NB4 (cell line): ENCODE data around the gene PNMA8C.

Experiments
- MYC ChIP-seq: IDR thresholded peaks from 2 replicates; pipeline ENCODE4 v1.6.1; 2011; ENCODE audit warnings: low read depth, low read length
- POLR2A ChIP-seq: IDR thresholded peaks from 2 replicates; pipeline ENCODE4 v1.6.1; 2011; ENCODE audit warnings: mild to moderate bottlenecking; ENCODE audit not compliant: insufficient read length; ENCODE audit errors: extremely low read depth
- TF ChIP-seq, protein P1 (sequence below): IDR thresholded peaks from one replicate; pipeline ENCODE4 v1.5.1; 2012; ENCODE audit warnings: low read depth, low read length
- TF ChIP-seq, protein P2 (sequence below): IDR thresholded peaks from 2 replicates; pipeline ENCODE4 v1.6.1; 2011; ENCODE audit warnings: low read depth, low read length

DNA sequence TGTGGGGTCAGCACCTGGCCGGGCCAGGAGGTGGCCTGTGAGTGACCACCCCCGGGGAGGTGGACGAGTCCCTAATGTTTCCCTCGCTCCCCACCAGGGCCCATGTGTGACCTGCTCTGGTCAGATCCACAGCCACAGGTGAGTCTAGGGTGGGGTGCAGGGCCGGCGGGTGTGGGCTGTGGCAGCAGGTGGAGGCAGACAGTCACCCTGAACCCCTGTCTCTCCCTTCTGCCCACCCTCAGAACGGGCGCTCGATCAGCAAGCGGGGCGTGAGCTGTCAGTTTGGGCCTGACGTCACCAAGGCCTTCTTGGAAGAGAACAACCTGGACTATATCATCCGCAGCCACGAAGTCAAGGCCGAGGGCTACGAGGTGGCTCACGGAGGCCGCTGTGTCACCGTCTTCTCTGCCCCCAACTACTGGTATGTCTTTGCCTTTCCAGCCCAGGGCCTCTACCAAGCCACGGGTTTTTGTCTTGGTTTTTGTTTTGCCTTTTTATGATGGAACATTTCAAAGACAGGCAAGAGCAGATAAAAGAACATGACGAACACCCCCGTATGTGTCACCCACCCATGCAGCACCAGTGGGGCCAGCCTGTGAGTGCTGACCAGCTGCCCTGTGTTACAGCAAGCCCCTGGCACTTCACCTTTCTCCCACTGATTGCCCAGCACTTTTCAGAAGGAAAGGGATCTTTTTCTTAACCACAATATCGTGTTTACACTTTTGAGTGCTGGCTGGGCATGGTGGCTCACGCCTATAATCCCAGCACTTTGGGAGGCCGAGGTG lies 40.2 kb downstream of the PNMA8C start:
- TF ChIP-seq POLR2A (no peak), MYC (no peak)
- TF ChIP-seq, protein P1, sequence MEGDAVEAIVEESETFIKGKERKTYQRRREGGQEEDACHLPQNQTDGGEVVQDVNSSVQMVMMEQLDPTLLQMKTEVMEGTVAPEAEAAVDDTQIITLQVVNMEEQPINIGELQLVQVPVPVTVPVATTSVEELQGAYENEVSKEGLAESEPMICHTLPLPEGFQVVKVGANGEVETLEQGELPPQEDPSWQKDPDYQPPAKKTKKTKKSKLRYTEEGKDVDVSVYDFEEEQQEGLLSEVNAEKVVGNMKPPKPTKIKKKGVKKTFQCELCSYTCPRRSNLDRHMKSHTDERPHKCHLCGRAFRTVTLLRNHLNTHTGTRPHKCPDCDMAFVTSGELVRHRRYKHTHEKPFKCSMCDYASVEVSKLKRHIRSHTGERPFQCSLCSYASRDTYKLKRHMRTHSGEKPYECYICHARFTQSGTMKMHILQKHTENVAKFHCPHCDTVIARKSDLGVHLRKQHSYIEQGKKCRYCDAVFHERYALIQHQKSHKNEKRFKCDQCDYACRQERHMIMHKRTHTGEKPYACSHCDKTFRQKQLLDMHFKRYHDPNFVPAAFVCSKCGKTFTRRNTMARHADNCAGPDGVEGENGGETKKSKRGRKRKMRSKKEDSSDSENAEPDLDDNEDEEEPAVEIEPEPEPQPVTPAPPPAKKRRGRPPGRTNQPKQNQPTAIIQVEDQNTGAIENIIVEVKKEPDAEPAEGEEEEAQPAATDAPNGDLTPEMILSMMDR, result no peak
- TF ChIP-seq, protein P2, sequence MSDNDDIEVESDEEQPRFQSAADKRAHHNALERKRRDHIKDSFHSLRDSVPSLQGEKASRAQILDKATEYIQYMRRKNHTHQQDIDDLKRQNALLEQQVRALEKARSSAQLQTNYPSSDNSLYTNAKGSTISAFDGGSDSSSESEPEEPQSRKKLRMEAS, result no peak
